ENCODE measurements around the gene CCR6. TPM values are rescaled to one million over a fixed set of nuclear protein-coding genes. Genes with fewer than 3 reads are reported as not detected.

Gene CCR6
- total RNA-seq, 1 donor from 2014 or later: not detected

DNA sequence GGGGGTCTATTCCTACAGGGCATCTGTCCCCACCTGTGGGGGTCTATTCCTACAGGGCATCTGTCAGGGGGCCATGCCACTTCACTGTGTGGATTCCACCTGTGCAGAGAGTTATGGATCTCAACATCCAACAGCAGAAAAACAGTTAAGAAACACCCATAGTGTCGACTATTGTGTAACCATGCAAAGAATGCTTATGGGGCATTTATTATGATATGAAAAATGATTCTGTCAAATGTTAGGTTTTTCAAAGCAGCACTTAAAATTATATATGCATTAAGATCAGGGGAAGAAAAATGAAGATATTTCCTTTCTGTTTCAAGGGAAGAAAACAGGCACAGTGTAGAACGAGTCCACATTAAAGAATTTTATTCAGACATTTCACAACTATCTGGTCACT, 32.0 kb downstream of the CCR6 start:
- no peaks in the 10 kb centered on the region for H3K4me1 ChIP-seq
- DNase-seq (ENCODE audit: low spot score in 2 of 2): no peak
- H3K27ac ChIP-seq: no peak overlapping the region
- H3K4me3 ChIP-seq: no peak overlapping the region
- H3K36me3 ChIP-seq: no peaks in the 10 kb centered on the region
- H3K27me3 ChIP-seq: no peaks in the 10 kb centered on the region
- intact Hi-C loops (cut with DNase I): no loop called here
- TF ChIP-seq, protein P1, sequence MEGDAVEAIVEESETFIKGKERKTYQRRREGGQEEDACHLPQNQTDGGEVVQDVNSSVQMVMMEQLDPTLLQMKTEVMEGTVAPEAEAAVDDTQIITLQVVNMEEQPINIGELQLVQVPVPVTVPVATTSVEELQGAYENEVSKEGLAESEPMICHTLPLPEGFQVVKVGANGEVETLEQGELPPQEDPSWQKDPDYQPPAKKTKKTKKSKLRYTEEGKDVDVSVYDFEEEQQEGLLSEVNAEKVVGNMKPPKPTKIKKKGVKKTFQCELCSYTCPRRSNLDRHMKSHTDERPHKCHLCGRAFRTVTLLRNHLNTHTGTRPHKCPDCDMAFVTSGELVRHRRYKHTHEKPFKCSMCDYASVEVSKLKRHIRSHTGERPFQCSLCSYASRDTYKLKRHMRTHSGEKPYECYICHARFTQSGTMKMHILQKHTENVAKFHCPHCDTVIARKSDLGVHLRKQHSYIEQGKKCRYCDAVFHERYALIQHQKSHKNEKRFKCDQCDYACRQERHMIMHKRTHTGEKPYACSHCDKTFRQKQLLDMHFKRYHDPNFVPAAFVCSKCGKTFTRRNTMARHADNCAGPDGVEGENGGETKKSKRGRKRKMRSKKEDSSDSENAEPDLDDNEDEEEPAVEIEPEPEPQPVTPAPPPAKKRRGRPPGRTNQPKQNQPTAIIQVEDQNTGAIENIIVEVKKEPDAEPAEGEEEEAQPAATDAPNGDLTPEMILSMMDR (IDR thresholded peaks at IDR 0.05): no peak
- no peaks in the 10 kb centered on the region for H3K9me3 ChIP-seq

DNA sequence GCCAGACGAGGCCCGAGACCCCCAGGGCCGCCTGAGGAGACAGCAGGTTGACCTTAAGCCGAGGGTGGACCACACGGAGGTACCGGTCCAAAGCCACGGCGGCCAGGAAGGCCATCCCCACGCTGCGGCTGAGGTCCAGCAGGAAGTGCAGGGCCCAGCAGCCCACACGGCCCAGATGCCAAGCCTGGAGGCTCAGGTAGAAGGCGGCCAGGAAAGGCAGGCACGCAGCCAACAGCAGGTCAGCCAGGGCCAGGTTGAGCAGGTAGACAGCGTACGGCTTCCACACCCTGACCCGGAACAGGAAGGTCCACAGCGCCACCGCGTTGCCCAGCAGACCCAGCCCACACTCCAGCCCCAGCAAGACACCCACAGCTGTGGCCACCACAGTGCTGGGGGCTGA, 34.5 kb downstream of the CCR6 start:
- Histone ChIP-seq H3K4me3 (no peak overlapping the region), H3K27ac (no peak overlapping the region), H3K36me3 (no peaks in the 10 kb centered on the region), H3K27me3 (no peaks in the 10 kb centered on the region), H3K9me3 (no peaks in the 10 kb centered on the region), H3K4me1 (no peaks in the 10 kb centered on the region)
- intact Hi-C loops (cut with DNase I): no loop called here
- TF ChIP-seq, protein P1 (IDR thresholded peaks at IDR 0.05): no peak
- DNase-seq (ENCODE audit: low spot score in 2 of 2): no peak

DNA sequence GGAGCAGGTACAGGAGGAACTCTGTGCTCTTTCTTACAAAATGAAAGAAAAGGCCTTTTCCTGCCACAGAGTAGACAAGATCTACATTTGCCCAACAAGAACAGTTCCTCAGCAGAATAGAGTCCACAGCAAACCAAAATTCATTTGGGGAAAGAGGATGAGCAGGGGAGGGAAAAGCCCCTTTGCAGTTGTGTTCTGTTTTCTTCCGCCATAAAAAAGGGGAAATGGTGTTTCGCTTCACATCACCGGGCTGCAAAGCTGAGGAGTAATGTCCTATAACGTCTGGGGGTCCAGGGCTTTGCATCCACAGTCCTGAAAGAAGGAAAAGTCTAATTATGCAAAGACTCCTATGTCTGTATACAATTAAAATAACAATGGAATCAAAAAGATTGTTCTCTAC, 35.0 kb downstream of the CCR6 start, which contains the start of gene GPR31:
TSS of gene GPR31 (minus strand) at position 118 of the 400 bp plus-strand sequence. CDS start 149 bp downstream, outside the sequence.
- no peaks in the 10 kb centered on the region for H3K9me3 ChIP-seq
- TF ChIP-seq, protein P1 (IDR thresholded peaks at IDR 0.05): no peak
- intact Hi-C loops (cut with DNase I): no loop called here
- H3K27me3 ChIP-seq: no peaks in the 10 kb centered on the region
- no peak for DNase-seq (ENCODE audit: low spot score in 2 of 2)
- H3K4me1 ChIP-seq: no peaks in the 10 kb centered on the region
- H3K4me3 ChIP-seq: no peak within 1 kb of the TSS
- no peak within 1 kb of the TSS for H3K27ac ChIP-seq
- H3K36me3 ChIP-seq: no peaks in the 10 kb centered on the region

DNA sequence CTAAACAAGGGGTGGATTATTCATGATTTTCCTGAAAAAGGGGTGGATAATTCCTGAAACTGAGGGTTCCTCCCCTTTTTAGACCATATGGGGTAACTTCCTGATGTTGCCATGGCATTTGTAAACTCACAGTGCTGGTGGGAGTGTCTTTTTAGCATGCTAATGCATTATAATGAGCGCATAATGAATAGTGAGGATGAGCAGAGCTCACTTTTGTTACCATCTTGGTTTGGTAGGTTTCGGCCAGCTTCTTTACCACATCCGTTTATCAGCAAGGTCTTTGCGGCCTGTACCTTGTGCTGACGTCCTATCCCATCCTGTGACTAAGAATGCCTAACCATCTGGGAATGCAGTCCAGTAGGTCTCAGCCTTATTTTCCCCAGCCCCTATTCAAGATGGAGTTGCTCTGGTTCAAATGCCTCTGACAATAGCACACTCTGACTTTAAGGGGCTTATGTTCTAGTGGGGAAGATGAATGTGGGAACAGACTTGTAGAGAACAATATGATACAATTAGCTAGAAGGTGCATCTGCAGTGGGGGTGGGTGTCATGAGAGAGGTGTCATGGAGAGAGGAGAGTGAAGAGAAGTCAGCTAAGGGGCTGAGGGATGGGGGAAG, 39.1 kb downstream of the CCR6 start:
- intact Hi-C loops (cut with DNase I): no loop called here
- no peaks in the 10 kb centered on the region for H3K9me3 ChIP-seq
- TF ChIP-seq, protein P1 (IDR thresholded peaks at IDR 0.05): no peak
- H3K27ac ChIP-seq: no peak overlapping the region
- DNase-seq (ENCODE audit: low spot score in 2 of 2): no peak
- no peaks in the 10 kb centered on the region for H3K27me3 ChIP-seq
- H3K36me3 ChIP-seq: no peaks in the 10 kb centered on the region
- H3K4me3 ChIP-seq: no peak overlapping the region
- H3K4me1 ChIP-seq: no peaks in the 10 kb centered on the region

DNA sequence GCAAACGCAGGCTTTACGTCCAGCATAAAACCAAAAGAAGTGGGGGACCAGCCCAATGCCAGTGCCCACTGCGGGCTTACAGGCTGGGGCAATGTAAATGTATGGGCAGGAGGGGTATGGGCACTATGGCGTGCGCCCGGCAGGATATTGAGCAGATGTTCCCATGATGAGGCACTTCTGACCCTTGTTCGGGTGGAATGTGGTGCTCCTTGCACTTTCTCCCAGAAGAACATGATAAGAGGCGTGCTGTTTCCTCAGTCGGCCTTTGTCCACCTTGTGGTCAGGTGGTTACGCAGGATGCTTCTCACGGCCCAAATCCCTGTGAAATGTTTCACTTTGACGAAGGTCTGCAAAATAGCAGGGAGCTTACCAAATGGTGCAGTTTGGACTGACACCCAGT, 39.7 kb downstream of the CCR6 start:
- no peak for DNase-seq (ENCODE audit: low spot score in 2 of 2)
- Histone ChIP-seq H3K27me3 (no peaks in the 10 kb centered on the region), H3K4me3 (no peak overlapping the region), H3K27ac (no peak overlapping the region), H3K9me3 (no peaks in the 10 kb centered on the region), H3K36me3 (no peaks in the 10 kb centered on the region), H3K4me1 (no peaks in the 10 kb centered on the region)
- TF ChIP-seq, protein P1 (IDR thresholded peaks at IDR 0.05): no peak
- intact Hi-C loops (cut with DNase I): no loop called here
